Neural crest cell (in vitro differentiated cells): ENCODE data around the gene WNT3A. TPM values are rescaled to one million over a fixed set of nuclear protein-coding genes. Genes with fewer than 3 reads are reported as not detected.
A peak's percentile ranks its signal among the peaks of the same experiment; 100 is the strongest.
"Not testable (repeated sequence)": the region's sequence is repeated elsewhere in the genome, so short reads cannot be mapped to it uniquely, and the experiment has no call there.

Experiments used
- DNase-seq: peaks from one replicate; pipeline ENCODE4 v3.0.0; 2021; ENCODE audit warnings: low read depth, mixed read lengths, low spot score
- H3K27ac Mint-ChIP-seq: one replicate; pipeline ENCODE4 v1.8.0; 2021; ENCODE audit warnings: mild to moderate bottlenecking, mixed read lengths; ENCODE audit not compliant: unreplicated experiment
- H3K27me3 Mint-ChIP-seq: 2 replicates; pipeline ENCODE4 v1.8.0; 2021; ENCODE audit warnings: low read depth, mild to moderate bottlenecking, mixed read lengths
- H3K36me3 Mint-ChIP-seq: 2 replicates; pipeline ENCODE4 v1.8.0; 2021; ENCODE audit warnings: low read depth, mild to moderate bottlenecking, mixed read lengths
- H3K4me1 Mint-ChIP-seq: 2 replicates; pipeline ENCODE4 v1.8.0; 2021; ENCODE audit warnings: mixed read lengths
- H3K4me3 Mint-ChIP-seq: one replicate; pipeline ENCODE4 v1.8.0; 2021; ENCODE audit warnings: mild to moderate bottlenecking, mixed read lengths
- H3K9me3 Mint-ChIP-seq: 2 replicates; pipeline ENCODE4 v1.8.0; 2021; ENCODE audit warnings: mixed read lengths
- total RNA-seq: library from RNA; stranded (reverse); gene quantifications from 2 replicates; pipeline ENCODE4 v1.2.1, GENCODE V29; 2021
- TF ChIP-seq, protein P1 (sequence below): fragments of 200-600 bp; sonication (generic); conservative IDR thresholded peaks from 2 replicates; pipeline ENCODE4 v1.5.0; 2021; ENCODE audit warnings: antibody characterized with exemption, mild to moderate bottlenecking

Gene WNT3A
- total RNA-seq, 1 donor from 2014 or later = not detected

DNA sequence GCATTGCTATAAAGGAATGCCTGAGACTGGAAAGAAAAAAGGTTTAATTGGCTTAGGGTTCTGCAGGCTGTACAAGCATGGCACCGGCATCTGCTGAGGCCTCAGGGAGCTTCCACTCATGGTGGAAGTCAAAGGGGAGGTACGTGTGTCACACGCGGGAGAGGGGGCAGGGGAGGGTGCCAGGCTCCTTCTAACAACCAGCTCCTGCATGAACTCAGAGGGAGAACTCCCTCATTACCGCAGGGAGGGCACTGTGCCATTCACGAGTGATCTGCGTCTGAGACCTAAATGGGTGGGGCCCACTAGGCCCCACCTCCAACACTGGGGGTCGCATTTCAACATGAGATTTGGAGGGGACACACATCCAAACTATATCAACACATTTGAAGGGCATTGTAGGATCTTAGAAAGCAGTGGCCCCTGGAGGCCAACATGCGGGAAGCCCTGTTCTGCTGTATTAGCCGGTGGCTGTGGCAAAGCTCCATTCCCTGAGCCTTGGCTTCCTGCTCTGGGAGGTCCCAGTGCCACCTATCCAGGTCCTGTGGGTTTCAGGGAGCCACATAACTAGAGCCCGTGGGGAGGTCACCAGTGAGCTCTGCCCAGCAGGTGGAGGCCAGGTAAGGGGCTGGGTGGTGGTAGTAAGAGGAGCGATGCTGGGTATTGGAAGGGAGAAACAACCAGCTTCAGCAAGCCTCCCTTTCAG lies 10.0 kb downstream of the WNT3A start:
- H3K27me3 Mint-ChIP-seq = peaks cover 28% of the 10 kb centered on the region
- H3K36me3 Mint-ChIP-seq = no peaks in the 10 kb centered on the region
- TF ChIP-seq, protein P1, sequence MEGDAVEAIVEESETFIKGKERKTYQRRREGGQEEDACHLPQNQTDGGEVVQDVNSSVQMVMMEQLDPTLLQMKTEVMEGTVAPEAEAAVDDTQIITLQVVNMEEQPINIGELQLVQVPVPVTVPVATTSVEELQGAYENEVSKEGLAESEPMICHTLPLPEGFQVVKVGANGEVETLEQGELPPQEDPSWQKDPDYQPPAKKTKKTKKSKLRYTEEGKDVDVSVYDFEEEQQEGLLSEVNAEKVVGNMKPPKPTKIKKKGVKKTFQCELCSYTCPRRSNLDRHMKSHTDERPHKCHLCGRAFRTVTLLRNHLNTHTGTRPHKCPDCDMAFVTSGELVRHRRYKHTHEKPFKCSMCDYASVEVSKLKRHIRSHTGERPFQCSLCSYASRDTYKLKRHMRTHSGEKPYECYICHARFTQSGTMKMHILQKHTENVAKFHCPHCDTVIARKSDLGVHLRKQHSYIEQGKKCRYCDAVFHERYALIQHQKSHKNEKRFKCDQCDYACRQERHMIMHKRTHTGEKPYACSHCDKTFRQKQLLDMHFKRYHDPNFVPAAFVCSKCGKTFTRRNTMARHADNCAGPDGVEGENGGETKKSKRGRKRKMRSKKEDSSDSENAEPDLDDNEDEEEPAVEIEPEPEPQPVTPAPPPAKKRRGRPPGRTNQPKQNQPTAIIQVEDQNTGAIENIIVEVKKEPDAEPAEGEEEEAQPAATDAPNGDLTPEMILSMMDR = no peak
- H3K9me3 Mint-ChIP-seq = no peaks in the 10 kb centered on the region
- no peak overlapping the region for H3K4me3 Mint-ChIP-seq
- no peaks in the 10 kb centered on the region for H3K4me1 Mint-ChIP-seq
- DNase-seq = no peak
- peak overlapping the region; percentile 75 for H3K27ac Mint-ChIP-seq

DNA sequence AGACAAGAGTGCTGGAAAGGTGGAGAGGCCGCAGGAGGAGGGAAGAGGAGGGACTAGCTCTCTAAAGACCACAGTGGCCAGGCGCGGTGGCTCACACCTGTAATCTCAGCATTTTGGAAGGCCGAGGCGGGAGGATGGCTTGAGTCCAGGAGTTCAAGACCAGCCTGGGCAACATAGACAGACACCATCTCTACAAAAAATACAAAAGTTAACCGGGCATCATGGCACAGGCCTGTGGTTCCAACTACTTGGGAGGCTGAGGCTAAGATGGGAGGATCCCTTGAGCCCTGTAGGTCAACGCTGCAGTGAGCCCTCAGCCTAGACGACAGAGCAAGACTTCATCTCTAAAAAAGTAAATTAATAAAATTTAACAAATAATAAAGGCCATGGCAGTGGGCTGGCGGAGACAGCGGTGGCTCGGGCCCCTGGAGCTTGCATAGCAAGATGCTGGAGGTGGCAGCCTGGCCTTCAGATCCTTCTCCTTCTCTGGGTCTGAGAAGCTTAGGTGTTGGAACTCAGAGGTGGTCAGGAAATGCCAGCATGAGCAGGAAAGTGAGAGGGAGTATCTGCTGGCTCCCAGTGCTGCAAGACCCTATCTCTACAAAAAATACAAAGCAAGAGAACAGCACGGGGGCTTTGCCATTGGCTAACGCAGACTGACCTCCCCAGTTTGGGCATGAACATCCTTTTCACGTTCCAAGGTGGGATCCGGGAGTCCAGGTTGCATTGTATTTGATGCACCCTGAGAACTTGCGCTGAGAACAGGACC lies 10.7 kb downstream of the WNT3A start:
- no peaks in the 10 kb centered on the region for H3K36me3 Mint-ChIP-seq
- H3K9me3 Mint-ChIP-seq = no peaks in the 10 kb centered on the region
- no peaks in the 10 kb centered on the region for H3K4me1 Mint-ChIP-seq
- H3K4me3 Mint-ChIP-seq = no peak overlapping the region
- peak overlapping the region; percentile 75 for H3K27ac Mint-ChIP-seq
- TF ChIP-seq, protein P1 = no peak
- no peak for DNase-seq
- H3K27me3 Mint-ChIP-seq = peaks cover 20% of the 10 kb centered on the region

DNA sequence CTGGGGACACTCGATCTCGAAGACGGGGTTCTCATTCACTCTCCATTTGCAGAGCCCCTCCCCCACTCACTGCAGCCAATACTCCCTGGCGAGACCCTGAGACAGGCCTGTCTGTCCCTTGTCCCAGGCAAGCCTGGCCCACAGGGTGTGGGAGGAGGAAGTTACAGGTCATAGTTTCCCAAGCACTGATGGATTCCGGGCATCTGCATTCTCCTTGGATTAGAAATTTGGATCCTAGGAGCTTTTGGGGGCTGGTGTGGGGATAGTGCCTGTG lies 11.3 kb downstream of the WNT3A start:
- no peaks in the 10 kb centered on the region for H3K4me1 Mint-ChIP-seq
- no peaks in the 10 kb centered on the region for H3K36me3 Mint-ChIP-seq
- DNase-seq = no peak
- H3K27me3 Mint-ChIP-seq = peaks cover 17% of the 10 kb centered on the region
- TF ChIP-seq, protein P1 = no peak
- no peaks in the 10 kb centered on the region for H3K9me3 Mint-ChIP-seq
- no peak overlapping the region for H3K4me3 Mint-ChIP-seq
- H3K27ac Mint-ChIP-seq = no peak overlapping the region

DNA sequence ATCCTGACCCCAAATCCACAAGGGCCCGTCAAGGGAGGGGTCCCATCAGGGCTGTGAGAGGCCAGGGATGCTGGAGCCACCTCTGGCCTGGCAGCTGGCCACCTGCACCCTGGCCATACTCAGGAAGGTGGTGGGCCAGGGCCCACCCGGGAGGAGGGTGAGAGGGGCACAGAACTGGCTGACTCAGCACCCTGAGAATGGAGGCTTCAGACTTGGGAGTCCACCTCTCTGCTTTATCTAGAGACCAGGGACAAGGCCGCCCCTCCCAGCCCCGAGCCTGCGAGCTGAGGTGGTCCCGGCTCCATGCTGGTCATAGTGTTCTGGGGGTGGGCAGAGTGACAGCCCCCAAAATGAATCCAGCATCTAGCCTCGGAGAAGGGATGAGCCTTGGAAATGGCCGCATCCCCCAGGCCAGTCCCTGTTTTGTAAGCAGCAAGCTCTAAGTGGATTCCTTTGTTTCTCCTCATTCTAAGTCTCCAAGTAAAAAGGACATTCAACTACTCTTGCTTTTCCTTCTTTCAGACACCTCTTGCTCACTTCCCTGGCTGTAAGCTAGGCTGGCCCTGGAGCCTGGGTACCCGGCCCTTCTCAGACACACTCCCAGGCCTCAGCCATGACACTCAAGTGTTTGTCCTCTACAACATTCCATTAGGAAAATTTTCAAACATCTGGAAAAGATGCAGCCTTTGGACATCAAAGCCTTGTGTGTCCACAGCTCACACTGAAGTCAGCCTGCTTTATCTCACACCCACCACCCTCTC lies 12.3 kb downstream of the WNT3A start:
- Mint-ChIP-seq H3K4me3 (no peak overlapping the region), H3K9me3 (no peaks in the 10 kb centered on the region), H3K36me3 (peaks cover 3% of the 10 kb centered on the region), H3K27me3 (peaks cover 22% of the 10 kb centered on the region), H3K4me1 (no peaks in the 10 kb centered on the region), H3K27ac (no peak overlapping the region)
- TF ChIP-seq, protein P1 = no peak
- no peak for DNase-seq

DNA sequence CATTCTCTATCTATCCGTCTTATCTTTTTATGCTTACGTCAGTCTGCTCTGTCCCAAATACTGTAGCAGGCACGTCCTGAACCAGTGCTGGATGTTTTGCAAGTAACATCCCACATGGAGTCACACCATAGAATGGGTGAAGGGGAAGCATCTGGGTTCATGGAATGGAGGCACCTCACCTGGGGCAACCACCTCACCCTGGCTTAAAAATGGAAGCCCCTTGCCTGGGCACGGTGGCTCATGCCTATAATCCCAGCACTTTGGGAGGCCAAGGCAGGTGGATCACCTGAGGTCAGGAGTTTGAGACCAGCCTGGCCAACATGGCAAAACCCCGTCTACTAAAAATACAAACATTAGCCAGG lies 12.9 kb downstream of the WNT3A start:
- H3K27me3 Mint-ChIP-seq = peaks cover 22% of the 10 kb centered on the region
- not testable (repeated sequence) for H3K9me3 Mint-ChIP-seq

More for the DNA sequence above, 12.9 kb downstream of the WNT3A start:
- not testable (repeated sequence) for H3K27ac Mint-ChIP-seq, H3K4me1 Mint-ChIP-seq, DNase-seq, H3K36me3 Mint-ChIP-seq, H3K4me3 Mint-ChIP-seq
